HG03025 (cell line): Measurements from ENCODE around the gene AP2A2.

Source experiments
- ATAC-seq: cut with Tn5 transposase; IDR thresholded peaks from one replicate; pipeline ENCODE4 v1.9.1; 2021; ENCODE audit warnings: mild to moderate bottlenecking, moderate library complexity; ENCODE audit not compliant: unreplicated experiment, low FRiP score

AP2A2 gene

GRCh38 chr11:898143-898511, 27.5 kb upstream of the AP2A2 start:
- ATAC-seq = no peak

DNA sequence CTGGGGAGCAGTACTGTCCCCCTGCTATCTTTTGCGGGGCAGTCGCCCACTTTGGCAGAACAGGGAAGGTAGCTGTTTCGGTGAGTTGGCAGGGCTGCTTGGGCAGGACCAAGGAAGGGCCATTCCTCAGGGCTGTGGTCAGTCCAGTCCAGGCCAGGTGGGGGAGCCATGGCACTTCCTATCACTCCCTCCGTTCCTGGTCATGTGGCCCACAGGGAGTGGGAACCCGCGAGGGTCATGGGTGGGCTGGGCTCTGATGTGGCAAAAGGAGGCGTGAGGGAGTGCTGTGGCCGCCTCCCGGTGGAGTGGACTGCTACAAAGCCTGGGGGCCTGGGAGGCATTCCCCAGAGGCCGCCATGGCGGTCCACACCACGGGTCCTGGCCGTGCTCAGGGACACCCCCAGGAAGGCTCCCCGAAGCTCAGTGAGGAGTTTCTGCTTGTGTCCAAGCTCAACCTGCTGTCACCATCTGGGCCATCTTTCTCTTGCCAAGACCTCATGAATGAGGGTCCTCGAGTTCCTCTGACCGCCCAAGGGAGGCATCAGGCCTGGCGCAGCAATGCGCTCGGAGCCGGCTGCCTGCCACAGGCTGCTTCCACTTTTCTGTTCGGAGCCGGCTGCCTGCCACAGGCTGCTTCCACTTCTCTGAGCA, 27.0 kb upstream of the AP2A2 start:
- ATAC-seq = no peak

GRCh38 chr11:899724-900123, 25.9 kb upstream of the AP2A2 start:
- ATAC-seq = no peak

- ATAC-seq = no peak
Measured at GRCh38 chr11:900545-900944, 25.1 kb upstream of the AP2A2 start.

DNA sequence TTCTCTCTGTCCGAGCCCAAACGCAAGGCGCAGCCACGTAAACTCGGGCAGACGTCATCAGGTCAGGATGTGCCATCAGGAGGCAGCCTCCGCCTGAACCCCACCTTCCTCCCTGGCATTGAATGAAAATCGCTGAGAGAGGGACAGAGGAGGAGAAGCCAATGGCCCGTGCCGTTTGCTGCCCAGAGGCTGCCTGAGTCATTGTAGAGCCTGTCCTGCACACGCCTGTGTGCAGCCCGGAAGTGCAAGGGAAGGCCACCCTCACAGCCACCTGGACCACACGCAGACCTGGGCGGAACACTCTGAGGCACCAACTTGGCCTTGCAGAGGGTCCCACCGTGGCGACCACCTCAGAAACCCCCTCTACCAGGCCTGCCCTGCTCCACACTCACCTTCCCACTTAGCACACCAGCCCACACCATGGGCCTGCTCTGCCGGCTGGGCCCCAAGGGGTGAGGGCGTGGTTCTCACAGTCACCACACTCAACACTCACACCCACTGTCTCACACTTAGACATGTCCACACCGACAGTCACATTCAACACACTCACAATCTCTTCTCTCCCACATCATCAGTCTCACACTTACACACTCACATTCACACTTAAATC, 24.1 kb upstream of the AP2A2 start:
- no peak for ATAC-seq

GRCh38 chr11:904380-904779, 21.3 kb upstream of the AP2A2 start:
- ATAC-seq = no peak

DNA sequence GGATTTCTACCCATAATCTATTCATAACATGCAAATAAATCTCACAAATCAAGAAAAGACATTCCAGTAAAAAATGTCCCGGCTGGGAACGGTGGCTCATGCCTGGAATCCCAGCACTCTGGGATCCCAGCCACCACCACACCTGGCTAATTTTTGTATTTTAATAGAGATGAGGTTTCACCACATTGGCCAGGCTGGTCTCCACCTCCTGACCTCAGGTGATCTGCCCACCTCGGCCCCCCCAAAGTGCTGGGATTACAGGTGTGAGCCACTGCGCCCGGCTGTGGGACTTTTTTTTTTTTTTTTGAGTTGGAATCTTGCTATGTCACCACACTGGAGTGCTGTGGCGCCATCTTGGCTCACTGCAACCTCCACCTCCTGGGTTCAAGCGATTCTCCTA, 19.7 kb upstream of the AP2A2 start:
- ATAC-seq = no peak

DNA sequence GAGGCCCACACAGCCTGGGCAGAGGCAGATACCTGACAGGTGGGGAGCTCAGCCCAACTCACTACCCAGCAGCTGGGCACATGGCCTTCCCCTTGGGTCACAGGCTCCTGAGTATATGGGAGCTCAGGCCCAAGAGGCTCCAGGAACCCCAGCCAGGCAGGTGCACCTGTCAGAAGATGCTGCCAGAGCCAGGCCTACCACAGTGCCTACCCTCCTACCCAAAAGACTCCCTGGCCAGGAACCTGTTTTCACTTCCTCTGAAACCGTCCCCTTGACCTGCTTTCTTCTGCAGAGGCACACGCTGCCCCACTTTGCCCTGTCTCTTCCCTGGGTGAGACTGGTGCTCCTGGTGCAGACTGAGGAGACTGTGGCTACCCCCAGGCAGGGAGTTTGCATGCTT, 18.0 kb upstream of the AP2A2 start:
- ATAC-seq = no peak

DNA sequence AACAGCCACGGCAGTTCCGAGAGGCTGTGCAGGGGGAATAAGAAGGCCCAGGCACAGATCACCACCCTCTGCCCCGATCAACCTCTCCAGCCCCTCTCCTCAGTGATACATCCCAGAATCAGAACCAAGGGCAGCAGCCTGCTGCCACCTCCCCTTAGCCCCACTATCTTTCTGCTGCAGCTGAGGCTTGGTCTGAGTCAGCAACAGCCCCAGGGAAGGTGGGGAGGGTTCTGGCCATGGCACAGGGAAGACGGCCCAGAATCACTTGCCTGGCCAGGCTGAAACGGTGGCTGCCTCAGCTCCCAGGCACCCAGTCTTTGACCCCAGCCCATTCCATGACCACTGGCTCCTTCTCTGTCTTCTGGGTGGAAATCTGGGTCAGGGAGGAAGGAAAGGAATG, 17.4 kb upstream of the AP2A2 start:
- no peak for ATAC-seq

- ATAC-seq = no peak
Measured at GRCh38 chr11:909406-909805, 16.3 kb upstream of the AP2A2 start.

DNA sequence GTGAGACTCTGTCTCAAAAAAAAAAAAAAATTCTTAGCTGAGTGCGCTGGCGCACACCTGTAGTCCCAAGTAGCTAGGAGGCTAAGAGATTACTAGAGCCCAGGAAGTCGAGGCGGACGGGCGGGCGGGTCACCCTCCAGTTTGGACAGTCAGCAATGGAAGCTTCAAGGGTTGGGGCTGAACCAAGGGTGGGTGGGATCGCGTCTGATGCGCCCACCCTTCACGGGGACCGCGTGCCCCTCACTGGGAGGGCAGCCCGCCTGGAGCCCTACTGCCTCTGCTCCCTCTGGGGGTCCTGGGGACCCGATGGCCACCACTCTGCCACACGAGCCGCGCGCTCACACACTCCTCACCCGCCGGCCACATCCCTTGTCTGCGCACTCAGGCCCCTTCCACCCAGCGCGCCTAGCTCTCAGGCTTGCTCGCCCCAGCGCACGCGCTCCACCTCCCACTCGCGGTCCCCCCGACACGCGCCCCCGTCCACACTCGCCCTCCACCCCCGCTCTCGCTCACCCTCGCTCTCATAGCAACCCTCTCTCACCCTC, 15.6 kb upstream of the AP2A2 start:
- peak; percentile 37 for ATAC-seq

GRCh38 chr11:910589-911030, 15.1 kb upstream of the AP2A2 start, which contains the start of gene CHID1:
Gene CHID1 (minus strand): TSS chr11:910810. CDS start chr11:904816, 5,994 bp downstream.
- peak; percentile 84 for ATAC-seq

GRCh38 chr11:911031-911889, 14.4 kb upstream of the AP2A2 start:
- ATAC-seq = peak; percentile 28

- no peak for ATAC-seq
Measured at GRCh38 chr11:911890-912219, 13.8 kb upstream of the AP2A2 start.

GRCh38 chr11:912266-912665, 13.4 kb upstream of the AP2A2 start:
- no peak for ATAC-seq

DNA sequence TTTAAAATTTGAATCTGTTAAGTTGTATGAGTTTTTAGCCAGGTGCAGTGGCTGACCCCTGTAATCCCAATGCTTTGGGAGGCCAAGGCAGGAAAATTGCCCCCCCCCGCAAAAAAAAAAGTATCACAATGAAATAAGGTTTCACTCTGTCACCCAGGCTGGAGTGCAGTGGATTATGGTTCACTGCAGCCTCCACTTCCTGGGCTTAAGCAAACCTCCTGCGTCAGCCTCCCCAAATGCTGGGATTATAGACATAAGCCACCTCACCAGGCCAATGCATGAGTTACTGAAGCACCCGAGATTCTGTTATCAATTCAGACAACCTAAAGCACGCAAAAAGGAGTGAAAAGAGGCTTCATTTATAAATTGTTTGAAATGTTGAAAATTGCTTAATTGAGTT, 12.6 kb upstream of the AP2A2 start:
- ATAC-seq = no peak

DNA sequence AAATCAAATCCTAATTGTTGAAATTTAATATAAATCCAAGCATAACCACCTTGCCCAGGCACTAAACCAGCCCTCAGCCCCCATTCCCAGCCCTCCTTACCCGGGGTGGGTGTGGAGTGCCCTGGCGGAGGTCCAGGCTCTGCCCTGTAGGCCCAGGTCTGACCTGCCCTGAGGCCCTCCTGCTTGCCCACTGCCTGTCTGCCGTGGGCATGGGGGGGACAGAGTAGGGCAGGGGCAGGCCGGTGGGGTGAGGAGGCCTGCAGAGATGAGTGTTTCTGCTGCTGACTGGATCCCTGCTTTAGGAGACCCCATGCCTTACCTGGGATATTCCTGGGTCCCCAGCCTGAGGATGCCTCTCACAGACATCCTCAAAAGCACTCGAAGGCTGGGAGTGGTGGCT, 11.5 kb upstream of the AP2A2 start:
- ATAC-seq = no peak

DNA sequence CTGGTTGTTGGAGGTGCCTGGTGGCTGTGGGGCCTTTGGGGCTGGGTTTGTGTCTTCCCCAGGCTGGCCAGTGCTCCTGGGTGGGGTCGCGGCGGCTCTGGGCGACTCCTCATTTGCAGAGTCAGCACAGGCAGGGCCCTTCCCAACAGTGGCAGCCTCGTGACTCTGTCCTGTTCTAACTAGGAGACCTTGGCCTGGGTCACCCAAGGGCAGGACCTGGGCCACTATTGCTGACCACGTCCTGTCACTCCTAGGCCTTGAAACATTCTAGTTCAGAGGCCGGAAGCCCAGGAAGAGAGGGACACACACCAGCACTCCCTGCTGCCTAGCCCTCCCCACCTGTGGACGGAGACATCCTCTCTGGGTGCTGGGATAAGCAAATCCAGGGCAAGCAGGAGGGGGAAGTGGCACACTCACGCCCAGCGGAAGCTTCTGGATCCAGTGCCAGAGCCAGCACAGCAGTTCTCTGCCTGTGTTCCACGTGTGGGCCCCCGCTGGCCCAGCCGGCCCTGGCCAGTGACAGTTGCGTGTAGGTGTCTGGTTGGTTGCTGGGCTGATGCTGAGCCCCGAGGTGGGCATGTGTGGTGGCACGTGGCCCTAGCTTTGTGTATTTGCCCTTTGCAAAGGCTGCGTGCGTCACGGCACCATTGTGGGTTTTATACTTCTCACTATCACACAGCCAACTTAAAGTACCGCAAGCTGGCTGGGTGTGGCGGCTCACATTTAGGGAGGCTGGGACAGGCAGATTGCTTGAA, 10.7 kb upstream of the AP2A2 start:
- no peak for ATAC-seq

DNA sequence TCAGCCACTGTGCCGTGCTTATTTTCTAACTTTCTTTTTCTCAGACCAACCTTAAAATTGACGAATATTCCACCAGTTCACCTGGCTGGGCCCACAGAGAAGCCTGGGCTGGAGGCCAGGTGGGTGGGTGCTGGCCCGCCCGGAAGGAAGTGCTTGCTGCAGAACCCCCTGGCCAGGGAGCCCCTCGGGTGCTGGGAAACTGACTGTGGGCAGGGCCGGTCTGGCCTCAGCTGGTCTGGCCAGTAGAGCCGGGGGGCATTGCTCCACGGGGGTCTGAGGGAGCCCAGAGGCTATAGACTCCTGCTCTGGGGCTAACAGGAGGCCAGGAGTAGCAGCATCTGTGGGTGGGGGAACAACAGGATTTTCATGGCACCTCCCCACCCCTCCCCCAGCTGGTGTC, 8.2 kb upstream of the AP2A2 start:
- ATAC-seq = no peak

DNA sequence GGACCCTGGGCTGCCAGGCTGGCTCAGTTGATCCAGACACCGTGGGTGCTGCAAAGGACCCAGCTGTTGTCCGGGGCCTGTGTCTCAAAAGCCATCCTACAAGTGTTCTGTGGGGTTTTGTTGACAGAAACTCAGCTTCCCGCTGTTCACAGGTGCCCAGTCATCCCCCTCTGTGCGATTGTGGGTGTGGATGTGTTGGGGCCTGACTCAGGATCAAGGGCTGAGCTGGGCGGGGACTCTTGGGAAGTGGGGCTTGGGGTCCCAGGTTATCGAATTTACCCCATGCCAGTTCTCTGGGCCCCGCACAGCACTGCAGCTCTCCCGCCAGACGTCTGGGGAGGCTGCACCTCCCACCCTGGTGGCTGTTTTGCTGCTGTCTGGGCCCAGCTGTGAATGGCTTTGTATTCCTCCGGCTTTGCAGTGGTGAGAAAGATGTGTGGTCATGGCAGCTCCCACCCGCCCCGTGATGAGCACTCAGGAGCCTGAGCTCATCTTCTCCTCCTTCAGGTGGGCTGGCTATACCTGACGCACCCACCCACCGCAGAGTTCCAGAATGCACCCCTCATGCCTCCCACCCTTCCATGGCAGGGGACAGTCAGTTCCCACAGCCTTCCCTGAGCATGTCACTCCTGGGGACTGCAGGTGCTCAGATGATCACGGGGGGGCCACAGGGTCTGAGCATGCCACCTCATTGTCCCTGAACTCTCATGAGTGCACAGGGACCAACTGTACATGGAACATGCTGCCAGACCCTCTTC, 3.6 kb upstream of the AP2A2 start:
- no peak for ATAC-seq
